Esophagus squamous epithelium (tissue), 4 donors: ENCODE data around the gene SMOC2.

ENCODE experiments used
- CTCF ChIP-seq, 6 experiments: fragments of 450-650 bp in 4 of 6; fragments of 200-600 bp in 2 of 6; sonication (generic) in 2 of 6; IDR thresholded peaks; one replicate each; pipeline ENCODE4 v1.5.1; 2016 to 2019; ENCODE audit warnings: antibody characterized with exemption in 6 of 6, mild to moderate bottlenecking in 4 of 6, moderate library complexity in 4 of 6
- POLR2A ChIP-seq, 4 donors: fragments of 450-650 bp; IDR thresholded peaks; one replicate each; pipeline ENCODE4 v1.6.1; 2017; ENCODE audit warnings: antibody characterized with exemption in 4 of 4, mild to moderate bottlenecking in 4 of 4, moderate library complexity in 3 of 4

DNA sequence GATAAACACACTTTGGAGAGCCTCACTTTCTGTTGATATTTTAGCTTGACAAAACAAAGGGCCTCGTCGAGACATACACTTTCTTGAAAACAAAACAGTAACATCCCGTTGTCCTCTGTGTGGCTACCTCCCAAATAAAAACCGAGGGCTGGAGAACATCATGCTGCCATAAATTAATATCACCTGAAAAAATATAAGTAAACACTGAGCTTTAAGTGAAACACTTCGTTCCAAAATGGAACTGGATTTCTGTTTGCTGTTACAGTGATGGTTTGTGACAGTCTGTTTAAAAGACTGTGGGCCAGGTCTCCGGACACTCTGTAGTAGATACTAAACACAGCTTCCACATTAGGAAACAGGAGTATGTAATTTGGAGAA is 187.2 kb downstream of the SMOC2 start:
- TF ChIP-seq CTCF (IDR thresholded peaks at IDR 0.05) (no peak), POLR2A (IDR thresholded peaks at IDR 0.05) (no peak)
